GM20000 (cell line): ENCODE data around the gene PRSS8.

Source experiments
- DNase-seq: peaks from one replicate; pipeline ENCODE4 v3.0.0; 2012; ENCODE audit warnings: low spot score
- CTCF ChIP-seq: IDR thresholded peaks from 2 replicates; pipeline ENCODE4 v1.5.1; 2012; ENCODE audit warnings: mild to moderate bottlenecking, control low read depth; ENCODE audit errors: extremely low read depth, missing control alignments

The PRSS8 gene

GRCh38 chr16:31130336-31130891 lies 5.1 kb downstream of the PRSS8 start:
- no peak for DNase-seq
- no peak for TF ChIP-seq CTCF

- TF ChIP-seq CTCF, result no peak
- no peak for DNase-seq
Observed at GRCh38 chr16:31129568-31130335, 5.8 kb downstream of the PRSS8 start.

GRCh38 chr16:31128711-31129567 lies 6.6 kb downstream of the PRSS8 start:
- TF ChIP-seq CTCF, result no peak
- DNase-seq, result no peak

- no peak for DNase-seq
- TF ChIP-seq CTCF, result no peak
Observed at GRCh38 chr16:31127182-31127581, 8.3 kb downstream of the PRSS8 start.

GRCh38 chr16:31125844-31126243 lies 9.7 kb downstream of the PRSS8 start:
- no peak for DNase-seq
- no peak for TF ChIP-seq CTCF

- no peak for DNase-seq
- TF ChIP-seq CTCF, result no peak
Observed at GRCh38 chr16:31120129-31120528, 15.4 kb downstream of the PRSS8 start.
